T-helper 2 cell treated with Interferon-gamma antibody and Interleukin-4, amounts not matched to agents 100 ng/mL and 5 ng/mL, for 36 hours (primary cell): ENCODE results near the gene CBX4. TPM values are rescaled to one million over a fixed set of nuclear protein-coding genes. Genes with fewer than 3 reads are reported as not detected.
"Not testable (repeated sequence)": the region's sequence is repeated elsewhere in the genome, so short reads cannot be mapped to it uniquely, and the experiment has no call there.

Experiments
- intact Hi-C: fragments of 100-400 bp; cut with micrococcal nuclease; formaldehyde crosslinking; loops from one replicate; pipeline ENCODE4 v1.15.1; 2023
- total RNA-seq: library from RNA; stranded (reverse); gene quantifications from 2 replicates; pipeline ENCODE4 v1.2.3, GENCODE V29; 2022

The CBX4 gene
- total RNA-seq, 1 donor from 2014 or later: 30.9 TPM

DNA sequence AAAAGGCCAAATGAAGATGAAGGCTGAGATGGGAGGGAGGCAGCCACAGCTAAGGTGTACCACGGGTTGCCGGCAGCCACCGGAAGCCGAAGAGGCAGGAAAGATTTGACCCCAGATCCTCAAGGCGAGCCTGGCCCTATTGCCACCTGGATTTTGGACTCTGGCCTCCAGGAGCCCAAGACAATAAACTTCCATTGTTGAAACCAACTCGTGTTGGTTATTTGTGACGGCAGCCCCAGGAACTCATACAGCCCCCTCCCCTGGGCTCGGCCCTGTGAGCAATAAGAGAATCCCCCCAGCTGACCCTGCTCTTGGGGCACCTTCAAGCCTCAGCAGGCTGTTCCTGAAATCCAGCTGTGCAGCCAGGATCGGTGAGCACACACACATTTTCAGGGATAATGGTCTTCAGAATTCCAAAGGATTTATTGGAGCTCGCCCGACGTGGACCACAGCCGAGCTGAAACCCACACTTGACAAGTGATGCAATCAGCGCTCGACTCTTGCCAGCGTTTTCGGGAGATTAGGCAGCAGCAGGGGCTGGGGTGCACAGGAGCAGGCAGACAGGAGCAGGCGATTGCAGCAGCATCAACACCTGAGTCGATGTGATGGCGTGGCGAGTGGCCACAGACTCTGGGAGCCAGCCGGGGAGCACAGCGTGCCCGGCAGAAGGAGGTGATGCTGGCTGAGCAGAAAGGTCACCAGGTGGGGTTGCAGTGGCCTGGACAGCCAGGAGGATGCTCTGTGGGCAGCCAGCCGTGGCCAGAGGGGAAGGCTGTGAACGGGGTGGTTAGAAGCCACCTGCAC lies 22.4 kb upstream of the CBX4 start:
- intact Hi-C loops: no loop called here

DNA sequence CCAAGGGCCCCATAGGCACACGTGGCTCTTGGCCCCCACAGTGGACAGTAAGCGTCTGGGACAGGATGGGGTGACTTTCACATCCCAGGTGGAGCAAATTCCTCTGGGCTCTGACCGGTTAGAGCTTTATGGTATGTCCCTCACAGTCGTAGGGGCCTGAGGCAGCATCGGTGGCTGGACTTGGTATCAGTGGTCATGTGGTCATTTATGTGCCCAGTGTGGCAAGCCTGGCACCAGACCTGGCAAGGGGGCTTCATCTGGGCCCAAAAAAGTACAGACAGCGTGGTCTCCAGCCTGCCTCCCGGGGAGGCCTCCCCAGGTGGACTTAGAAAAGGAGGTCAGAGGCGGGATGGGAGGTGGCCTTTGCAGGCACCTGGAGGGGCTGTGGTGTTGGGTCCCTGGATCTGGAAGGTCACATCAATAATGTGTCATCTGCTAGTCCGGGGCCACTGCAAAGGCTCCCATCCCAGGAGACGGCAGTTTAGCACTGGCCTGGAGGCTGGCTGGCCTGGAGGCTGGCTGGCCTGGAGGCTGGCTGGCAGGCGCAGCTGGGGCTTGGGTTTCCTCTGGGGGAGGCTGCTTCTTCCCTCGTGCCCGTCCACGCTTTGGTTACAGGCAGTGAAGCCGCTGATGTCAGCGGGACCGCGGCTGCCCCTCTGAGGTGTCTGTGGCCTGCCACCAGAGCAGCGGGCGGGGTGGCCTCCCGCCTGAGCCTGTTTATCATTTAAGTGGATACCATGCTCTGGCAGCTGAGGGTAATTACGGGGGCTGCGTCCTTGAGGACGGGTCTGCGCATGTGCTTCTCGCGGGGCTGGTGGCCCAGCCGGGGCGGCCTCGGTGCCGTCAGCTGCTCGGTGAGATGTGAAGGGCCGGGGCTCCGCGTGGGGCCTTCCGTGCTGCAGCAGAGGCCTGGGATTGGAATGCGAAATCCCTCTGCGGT lies 20.7 kb upstream of the CBX4 start:
- intact Hi-C loops: no loop called here

DNA sequence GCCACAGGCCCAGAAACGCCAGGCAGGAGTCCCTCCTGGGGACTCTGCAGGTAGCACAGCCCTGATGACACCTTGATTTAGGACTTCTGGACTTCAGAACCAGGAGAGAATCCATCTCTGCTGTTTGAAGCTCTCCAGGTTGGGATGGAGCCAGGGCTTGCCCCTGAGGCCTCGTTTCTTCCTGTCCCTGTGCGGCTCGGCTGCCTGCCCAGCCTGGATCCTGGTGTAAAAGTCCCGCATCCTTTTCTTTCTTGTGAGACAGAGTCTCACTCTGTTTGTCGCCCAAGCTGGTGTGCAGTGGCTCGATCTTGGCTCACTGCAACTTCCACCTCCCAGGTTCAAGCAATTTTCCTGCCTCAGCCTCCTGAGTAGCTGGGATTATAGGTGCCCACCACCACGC lies 17.9 kb upstream of the CBX4 start:
- intact Hi-C loops: no loop called here

DNA sequence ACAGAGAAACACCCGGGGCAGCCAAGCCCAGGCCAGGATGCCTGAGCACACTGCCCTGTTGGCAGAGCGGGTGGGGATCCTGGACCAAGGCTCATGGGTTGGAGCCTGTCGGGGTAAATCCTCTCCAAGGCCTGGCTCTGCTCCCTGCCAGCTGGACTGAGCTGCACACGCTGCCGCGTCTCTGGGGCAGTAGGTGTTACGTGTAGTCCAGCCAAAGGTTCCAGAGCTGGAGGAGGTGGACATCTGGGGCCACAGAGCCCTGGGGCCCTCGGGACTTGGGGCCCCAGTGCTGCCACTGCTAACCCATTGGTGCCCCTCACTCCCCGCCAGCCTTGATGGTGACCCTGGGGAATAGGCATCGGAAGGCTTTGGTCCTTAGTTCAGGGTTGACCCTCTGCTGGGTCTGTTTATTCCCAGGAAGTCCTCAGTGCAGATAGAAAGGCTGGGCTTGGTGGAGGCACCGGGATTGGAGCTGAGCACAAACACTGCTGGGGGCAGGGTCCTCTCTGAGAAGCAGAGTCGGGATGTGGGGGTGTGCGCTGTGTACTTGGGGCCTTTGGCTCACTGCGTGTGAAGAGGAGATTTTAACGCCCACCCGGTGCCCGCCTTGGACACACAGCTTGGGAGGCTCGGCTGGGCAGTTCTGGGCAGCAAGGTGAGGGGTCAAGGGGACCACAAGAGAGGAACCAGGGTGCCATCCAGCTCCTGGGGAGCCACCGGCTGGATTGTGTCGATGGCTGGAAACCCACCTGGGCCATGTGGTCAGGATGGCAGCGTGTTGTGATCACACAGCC lies 16.3 kb upstream of the CBX4 start:
- intact Hi-C loops: no loop called here

- intact Hi-C loops: no loop called here
Observed at GRCh38 chr17:79854080-79855060, 15.1 kb upstream of the CBX4 start.

DNA sequence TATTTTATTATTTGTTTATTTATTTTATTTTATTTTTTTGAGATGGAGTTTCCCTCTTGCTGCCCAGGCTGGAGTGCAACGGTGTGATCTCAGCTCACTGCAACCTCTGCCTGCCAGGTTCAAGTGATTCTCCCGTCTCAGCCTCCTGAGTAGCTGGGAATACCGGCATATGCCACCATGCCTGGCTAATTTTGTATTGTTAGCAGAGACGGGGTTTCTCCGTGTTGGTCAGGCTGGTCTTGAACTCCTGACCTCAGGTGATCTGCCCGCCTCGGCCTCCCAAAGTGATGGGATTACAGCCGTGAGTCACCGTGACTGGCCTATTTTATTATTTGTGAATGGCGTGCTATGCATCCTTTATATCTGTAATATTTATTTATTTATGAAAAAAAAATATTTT lies 13.9 kb upstream of the CBX4 start:
- intact Hi-C loops: not testable (repeated sequence)

DNA sequence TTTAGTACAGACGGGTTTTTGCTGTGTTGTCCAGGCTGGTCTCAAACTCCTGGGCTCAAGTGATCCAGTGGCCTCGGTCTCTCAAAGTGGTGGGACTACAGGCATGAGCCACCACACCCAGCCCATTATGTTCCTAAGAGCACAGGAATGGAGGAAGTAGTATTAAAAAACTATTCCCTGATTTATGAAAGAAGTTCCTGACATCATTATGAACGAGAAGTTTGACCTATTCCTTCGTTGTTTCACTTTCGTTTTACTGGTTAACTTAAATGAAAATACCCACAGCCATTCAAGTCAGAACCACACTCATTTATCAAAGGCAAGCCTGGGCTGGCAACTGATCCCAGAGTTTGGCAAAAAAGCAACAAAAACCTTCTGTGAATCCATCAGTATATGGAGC lies 13.5 kb upstream of the CBX4 start:
- intact Hi-C loops: no loop called here

- intact Hi-C loops: no loop called here
Observed at GRCh38 chr17:79851461-79851817, 12.2 kb upstream of the CBX4 start.

GRCh38 chr17:79850571-79851460 lies 11.6 kb upstream of the CBX4 start:
- intact Hi-C loops: no loop called here

- intact Hi-C loops: no loop called here
Observed at GRCh38 chr17:79849953-79850352, 10.7 kb upstream of the CBX4 start.

DNA sequence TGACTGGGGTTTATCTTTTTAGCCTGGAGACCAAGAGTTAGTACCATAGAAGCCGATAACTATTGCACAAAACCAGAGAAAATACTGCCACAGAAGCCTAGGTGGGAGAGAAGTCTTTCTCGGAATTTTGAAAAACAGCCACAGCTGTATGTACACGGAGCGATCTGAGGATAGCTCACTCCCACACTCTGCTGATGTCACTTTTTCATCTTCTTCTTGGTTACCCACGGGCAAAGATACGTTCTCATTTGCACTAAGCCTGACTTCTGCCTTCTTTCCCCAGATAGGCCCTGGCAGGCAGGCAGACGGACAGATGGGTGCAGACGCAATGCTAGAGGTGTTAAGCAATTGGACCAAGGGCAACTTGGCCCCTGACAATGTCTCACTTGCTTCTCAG lies 9.1 kb upstream of the CBX4 start:
- intact Hi-C loops: no loop called here

- intact Hi-C loops: no loop called here
Observed at GRCh38 chr17:79847698-79848369, 8.6 kb upstream of the CBX4 start.

DNA sequence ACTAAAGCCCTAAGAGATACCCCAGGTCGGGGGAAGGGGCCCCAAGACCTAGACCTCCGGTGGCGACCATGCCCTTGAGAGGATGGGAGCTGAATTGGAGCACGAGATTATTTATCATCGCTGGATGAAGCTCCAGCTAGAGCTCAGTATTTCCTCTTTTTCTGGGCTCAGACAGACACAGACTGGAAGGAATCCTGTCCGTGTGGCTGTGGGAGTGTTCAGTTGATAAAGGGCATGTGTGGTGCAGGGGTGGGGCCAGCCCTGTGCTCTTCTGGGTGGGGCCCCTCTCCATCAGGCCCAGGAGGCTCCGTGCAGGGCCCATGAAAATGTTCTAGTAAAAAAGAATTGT lies 6.3 kb upstream of the CBX4 start:
- intact Hi-C loops: no loop called here

DNA sequence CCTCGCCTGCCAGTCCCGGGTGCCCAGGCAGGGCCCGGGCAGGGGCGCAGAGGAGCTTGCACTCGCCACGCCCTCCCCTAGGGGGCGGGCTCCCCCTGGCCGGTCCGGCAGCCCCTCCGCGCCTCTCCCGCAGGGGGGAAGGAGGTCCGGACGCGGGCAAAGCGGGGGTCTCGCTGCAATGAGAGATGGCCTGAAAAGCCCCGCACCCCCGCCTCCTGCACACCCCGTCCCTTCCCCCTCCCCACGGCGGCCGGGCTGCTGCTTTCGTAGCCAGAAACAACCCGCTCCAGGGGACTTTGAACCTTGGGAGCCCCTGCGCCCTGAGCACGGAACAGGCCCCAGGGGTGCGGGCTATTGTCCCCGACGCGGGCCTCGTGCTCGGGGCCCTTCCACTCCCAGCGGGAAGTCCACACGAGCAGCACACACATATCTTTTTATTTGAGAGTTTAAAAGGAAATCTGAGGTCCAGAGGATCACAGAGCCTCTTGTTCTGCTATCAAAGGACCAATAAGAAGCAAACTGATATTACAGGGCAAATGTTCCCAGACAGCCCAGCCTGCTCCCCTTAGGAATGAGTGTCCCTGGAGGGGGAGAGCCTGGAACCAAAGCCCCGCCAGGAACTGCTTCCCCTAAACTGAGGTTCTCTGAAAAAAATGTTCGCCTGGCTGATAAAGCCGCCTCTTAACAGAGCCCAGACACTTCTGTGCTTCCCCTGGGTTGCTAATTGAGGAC lies 5.8 kb upstream of the CBX4 start:
- intact Hi-C loops: no loop called here

DNA sequence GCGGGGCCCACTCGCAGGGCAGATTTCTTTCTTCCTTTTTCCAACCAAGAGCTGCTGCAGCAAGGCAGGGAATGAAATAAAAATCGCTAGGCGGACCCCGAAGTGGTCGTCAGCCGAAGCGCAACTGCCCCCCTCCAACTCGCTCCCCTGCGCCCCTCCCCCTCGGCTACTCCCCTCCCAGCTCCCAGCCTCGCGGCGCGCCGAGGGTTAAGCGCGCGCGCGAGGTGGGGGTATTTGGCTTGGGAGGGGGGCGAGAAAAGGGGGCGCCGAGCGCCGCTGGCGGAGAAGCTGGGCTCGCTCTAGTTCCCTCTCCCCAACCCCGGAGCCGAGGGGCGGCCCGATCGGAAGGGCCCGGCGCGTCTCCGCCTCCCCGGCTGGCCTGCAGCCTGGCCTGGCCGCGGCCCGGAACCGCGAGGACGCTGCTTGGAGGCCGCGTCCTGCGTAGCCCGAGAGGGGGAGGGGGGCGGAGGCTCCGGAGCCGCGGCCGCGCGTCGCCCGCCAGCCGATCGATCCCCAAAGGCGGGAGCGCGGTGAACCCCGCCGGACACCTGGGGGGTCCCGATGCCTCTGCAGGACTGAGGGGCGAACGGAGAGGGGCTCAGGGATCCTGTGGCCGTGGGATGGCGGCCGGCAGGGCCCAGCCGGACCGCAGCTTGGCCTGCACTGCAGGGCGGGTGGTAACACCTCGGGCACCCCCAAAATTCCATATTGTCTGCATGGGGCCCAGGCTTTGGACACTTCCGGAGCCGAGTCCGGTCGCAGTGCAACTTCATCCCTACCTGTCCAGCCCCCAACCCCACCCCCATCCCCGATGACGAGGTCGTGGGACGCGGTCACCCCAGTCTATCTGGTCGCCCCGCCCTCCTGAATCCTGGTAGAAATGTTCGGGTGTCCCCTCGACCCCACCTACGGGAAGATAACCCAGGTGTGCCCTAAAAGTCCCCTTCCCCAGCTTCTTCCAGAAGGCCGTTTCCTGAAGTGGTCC lies 4.9 kb upstream of the CBX4 start:
- intact Hi-C loops: no loop called here

DNA sequence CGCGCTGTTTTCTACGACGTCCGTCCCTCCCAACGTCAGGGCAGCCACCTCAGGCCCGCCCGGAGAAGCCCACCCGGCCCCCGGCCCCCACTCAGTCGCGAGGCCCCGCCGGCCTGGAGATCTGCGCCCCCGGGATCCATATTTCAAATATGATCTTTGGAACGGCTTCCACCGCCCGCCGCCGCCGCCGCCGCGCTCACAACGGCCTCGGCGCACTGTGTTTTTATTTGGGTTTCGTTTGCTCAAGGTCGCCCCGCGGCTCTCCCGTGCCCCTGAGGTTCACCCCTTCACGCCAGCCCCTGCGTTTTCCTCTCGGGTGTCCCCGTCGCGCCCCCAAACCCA lies 4.2 kb upstream of the CBX4 start:
- intact Hi-C loops: no loop called here
